Nephron progenitor cell (in vitro differentiated cells): ENCODE results near the gene ITPR1.

ENCODE experiments used
- DNase-seq: peaks from one replicate; pipeline ENCODE4 v3.0.0; 2021
- H3K27ac Mint-ChIP-seq: 2 replicates; pipeline ENCODE4 v1.8.0; 2021; ENCODE audit warnings: mild to moderate bottlenecking, moderate library complexity, mixed read lengths
- H3K27me3 Mint-ChIP-seq: 2 replicates; pipeline ENCODE4 v1.8.0; 2021; ENCODE audit warnings: mild to moderate bottlenecking, low read depth, mixed read lengths; ENCODE audit not compliant: poor library complexity
- H3K36me3 Mint-ChIP-seq: 2 replicates; pipeline ENCODE4 v1.8.0; 2021; ENCODE audit warnings: low read depth, mixed read lengths
- H3K4me1 Mint-ChIP-seq: 2 replicates; pipeline ENCODE4 v1.8.0; 2021; ENCODE audit warnings: mixed read lengths
- H3K4me3 Mint-ChIP-seq: 2 replicates; pipeline ENCODE4 v1.8.0; 2021; ENCODE audit warnings: mild to moderate bottlenecking, moderate library complexity, mixed read lengths
- H3K9me3 Mint-ChIP-seq: 2 replicates; pipeline ENCODE4 v1.8.0; 2021; ENCODE audit warnings: mild to moderate bottlenecking, moderate library complexity, mixed read lengths
- CTCF ChIP-seq: fragments of 200-600 bp; sonication (generic); IDR thresholded peaks from 2 replicates; pipeline ENCODE4 v1.5.0; 2021; ENCODE audit warnings: antibody characterized with exemption

ITPR1 gene

GRCh38 chr3:4528819-4529600 lies 35.9 kb downstream of the ITPR1 start:
- no peak for TF ChIP-seq CTCF
- no peak for DNase-seq
- H3K9me3 Mint-ChIP-seq: no peaks in the 10 kb centered on the region
- no peaks in the 10 kb centered on the region for H3K27me3 Mint-ChIP-seq
- H3K36me3 Mint-ChIP-seq: peaks cover 45% of the 10 kb centered on the region
- H3K4me3 Mint-ChIP-seq: no peak overlapping the region
- peaks cover 99% of the 10 kb centered on the region for H3K4me1 Mint-ChIP-seq
- H3K27ac Mint-ChIP-seq: peak overlapping the region; percentile 58

- Mint-ChIP-seq H3K36me3 (peaks cover 41% of the 10 kb centered on the region), H3K4me1 (peaks cover 99% of the 10 kb centered on the region), H3K9me3 (no peaks in the 10 kb centered on the region), H3K27me3 (no peaks in the 10 kb centered on the region), H3K27ac (peak overlapping the region; percentile 97), H3K4me3 (no peak overlapping the region)
- no peak for TF ChIP-seq CTCF
- DNase-seq: no peak
These were observed 36.9 kb downstream of the ITPR1 start for GRCh38 chr3:4529876-4530588.

GRCh38 chr3:4531478-4532025 lies 38.4 kb downstream of the ITPR1 start:
- Mint-ChIP-seq H3K27me3 (no peaks in the 10 kb centered on the region), H3K27ac (peak overlapping the region; percentile 97)

DNA sequence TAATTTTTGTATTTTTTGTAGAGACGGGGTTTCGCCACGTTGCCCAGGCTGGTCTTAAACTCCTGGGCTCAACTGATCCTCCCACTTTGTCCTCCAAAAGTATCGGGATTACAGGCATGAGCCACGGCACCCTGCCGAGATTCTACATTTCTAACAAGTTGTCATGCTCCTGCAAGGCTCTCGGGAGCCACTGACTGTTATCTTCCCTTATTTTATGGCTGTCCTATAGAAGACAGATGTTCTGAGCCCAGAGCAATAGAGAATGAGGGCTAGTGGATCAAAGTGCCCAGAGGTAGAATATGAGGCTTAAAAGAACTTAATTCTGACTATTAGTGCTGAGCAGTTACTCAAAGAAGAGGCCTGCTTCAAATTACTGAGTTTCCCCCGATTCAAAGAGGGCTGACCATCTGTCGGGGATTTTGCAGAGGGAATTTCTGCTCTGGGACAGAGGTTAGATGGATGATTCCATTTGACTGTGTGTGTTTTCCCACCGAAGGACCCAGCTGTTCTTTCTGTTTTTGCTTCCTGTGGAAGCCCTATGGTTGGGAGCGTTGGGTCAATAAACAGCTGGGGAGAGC lies 39.5 kb downstream of the ITPR1 start:
- Mint-ChIP-seq H3K27me3 (no peaks in the 10 kb centered on the region), H3K27ac (peak overlapping the region; percentile 99), H3K36me3 (peaks cover 45% of the 10 kb centered on the region), H3K4me1 (peaks cover 87% of the 10 kb centered on the region), H3K4me3 (peak overlapping the region; percentile 63), H3K9me3 (peaks cover 21% of the 10 kb centered on the region)
- DNase-seq: no peak
- TF ChIP-seq CTCF: no peak

More at GRCh38 chr3:4531478-4532025, 38.4 kb downstream of the ITPR1 start:
- Mint-ChIP-seq H3K4me1 (peaks cover 98% of the 10 kb centered on the region), H3K36me3 (peaks cover 40% of the 10 kb centered on the region), H3K9me3 (peaks cover 10% of the 10 kb centered on the region), H3K4me3 (peak overlapping the region; percentile 54)
- no peak for DNase-seq
- TF ChIP-seq CTCF: no peak

DNA sequence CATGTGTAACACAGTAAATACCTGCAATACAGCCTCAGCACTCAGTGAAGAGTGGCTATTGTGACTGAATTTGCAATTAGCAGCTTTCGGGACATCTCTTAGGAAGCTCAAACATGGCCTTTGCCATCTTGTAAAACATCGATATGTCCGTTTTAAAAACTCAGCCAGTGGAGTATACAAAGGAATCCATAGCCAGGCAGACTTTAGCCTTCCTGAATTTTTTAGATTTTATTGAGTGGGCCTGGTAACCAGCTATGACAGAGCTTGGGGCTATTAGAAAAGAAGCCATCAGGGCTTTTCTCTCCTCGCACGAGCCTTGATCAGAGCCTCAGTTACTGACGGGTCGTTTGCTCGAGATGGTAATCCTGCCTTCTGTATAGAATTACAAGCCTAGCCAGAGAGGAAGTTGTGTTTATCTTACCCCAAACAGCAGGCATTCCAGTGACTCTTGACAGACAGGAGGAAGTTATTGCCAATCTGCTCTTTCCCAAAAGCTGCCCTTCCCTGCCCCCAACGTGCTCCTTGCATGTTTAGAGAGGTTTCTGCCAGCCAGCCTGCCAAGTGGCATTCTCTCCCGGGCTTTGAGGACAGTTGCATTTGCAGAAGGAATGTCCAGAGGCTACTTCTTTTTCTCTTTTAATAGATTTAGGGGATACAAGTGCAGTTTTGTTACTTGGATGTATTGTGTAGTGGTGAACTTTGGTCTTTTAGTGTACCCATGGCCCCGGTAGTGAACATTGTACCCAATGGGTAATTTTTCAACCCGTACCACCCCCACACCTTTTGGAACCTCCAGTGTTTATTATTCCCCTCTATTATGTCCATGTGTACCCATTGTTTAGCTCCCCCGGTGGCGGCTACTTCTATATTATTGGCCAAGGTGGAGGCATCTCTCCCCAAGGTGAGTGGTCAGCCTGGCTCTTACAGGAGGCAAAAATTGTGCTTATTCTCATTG lies 40.6 kb downstream of the ITPR1 start:
- Mint-ChIP-seq H3K9me3 (peaks cover 32% of the 10 kb centered on the region), H3K4me1 (peaks cover 76% of the 10 kb centered on the region), H3K4me3 (peak overlapping the region; percentile 44), H3K36me3 (peaks cover 56% of the 10 kb centered on the region), H3K27ac (peak overlapping the region; percentile 99), H3K27me3 (no peaks in the 10 kb centered on the region)
- no peak for TF ChIP-seq CTCF
- DNase-seq: peak; percentile 37
